ENCODE measurements around the gene PNPLA6.
A peak's percentile ranks its signal among the peaks of the same experiment; 100 is the strongest.
"Not testable (repeated sequence)": the region's sequence is repeated elsewhere in the genome, so short reads cannot be mapped to it uniquely, and the experiment has no call there.

Gene PNPLA6

DNA sequence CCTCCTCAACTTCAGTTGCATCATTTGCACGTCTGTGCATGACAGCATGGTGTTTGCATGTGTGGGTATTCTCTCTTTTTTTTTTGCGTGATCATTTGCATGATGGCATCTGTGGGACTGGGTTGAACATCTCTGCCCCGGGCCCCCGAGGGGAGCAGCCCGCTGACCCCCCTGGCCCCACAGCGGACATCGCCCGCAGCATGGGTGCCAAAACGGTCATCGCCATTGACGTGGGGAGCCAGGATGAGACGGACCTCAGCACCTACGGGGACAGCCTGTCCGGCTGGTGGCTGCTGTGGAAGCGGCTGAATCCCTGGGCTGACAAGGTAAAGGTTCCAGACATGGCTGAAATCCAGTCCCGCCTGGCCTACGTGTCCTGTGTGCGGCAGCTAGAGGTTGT, 23.1 kb downstream of the PNPLA6 start:
- DNase-seq = no peak

DNA sequence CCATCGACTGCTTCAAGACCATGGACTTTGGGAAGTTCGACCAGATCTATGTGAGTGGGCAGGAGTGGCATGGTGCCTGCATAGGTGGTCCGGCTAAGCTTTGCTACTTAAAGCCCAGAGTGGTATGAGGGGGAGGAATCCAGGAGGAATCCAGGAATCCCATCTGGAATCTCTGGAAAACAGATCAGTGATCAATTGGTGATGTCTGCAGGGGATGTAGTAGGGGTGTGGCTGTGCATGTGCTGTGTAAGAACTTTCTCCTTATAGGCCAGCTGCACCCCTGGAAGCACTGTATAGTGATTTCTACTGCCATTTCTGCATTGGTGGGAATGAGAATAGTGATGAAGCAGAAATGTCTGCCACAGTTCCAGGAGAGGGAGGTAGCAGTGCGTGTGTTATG, 23.6 kb downstream of the PNPLA6 start:
- DNase-seq = no peak

DNA sequence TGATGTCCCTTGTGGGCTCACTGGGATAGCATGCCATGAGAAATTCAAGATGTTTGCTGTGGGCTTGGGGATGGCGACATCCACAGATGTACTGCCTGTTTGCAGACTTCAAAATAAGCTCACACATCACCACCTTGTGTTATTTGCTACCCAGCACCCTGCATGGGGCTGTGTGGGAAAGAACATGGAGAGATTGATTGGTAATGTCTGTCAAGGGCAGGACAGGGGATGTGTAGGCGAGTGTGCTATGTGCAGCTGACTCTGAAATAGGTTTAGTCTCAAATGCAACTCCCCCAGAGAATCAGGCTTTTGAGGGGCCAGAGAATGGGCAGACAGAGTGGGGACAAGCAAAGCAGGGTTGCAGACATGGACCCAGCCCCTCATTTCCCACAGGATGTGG, 24.7 kb downstream of the PNPLA6 start:
- peak in 1 of 2 donors; percentile 19 for DNase-seq

DNA sequence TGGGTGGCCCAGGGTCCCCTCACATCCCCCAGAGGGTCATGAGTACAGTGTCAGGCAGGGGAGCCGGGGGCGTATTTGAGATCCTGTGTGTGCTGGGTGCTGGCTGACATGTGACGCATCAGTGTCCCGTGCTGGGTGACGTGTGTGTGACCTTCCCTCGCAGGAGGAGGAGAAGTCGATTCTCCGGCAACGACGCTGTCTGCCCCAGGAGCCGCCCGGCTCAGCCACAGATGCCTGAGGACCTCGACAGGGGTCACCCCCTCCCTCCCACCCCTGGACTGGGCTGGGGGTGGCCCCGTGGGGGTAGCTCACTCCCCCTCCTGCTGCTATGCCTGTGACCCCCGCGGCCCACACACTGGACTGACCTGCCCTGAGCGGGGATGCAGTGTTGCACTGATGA, 25.8 kb downstream of the PNPLA6 start:
- peak; percentile 27 to 71 for DNase-seq

DNA sequence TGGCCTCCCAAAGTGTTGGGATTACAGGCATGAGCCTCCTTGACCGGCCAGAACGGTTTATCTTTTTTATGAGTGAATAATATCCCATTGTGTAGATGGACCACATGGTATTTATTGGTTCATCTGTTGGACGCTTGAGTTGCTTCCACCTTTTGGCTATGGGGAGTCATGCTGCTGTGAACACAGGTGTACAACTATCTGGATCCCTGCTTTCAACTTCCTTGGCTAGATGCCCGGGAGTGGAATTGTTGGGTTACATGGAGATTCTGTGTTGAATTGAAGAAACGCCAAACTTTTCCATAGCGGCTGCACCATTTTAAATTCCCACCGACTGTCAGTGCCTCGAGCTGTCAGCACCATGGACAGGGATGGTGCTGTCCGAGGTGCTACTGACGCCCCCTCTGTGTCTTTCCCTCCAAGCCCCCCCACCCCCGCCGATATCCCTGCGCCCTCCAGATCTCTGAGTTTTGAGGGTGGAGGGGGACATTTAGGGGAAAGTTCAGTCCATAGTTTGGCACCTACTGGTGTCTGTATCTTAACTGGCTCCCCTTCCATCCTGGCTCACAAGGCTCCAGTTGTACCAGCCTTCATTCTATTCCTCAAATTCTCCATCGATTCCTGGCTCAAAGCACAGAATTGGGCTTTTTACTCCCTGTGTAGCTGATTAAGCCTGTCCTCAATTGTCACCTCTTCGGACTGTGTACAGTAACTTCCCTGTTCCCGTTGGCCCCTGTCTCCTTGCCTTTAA, 27.3 kb downstream of the PNPLA6 start:
- no peak for DNase-seq

DNA sequence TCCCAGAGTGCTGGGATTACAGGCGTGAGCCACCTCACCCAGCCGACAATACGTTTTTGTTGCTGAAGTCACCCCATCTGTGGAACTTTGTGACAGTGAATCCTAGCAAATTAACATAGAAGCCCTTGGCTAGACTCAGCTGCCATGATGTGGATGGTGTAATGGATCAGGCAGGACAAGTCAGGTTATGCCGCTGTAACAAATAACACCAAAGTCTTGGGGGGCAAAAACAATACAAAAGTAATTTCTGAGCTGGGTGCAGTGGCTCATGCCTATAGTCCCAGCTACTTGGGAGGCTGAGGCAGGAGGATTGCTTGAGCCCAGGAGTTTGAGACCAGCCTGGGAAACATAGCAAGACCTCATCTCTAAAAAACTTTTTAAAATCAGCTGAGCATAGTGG, 29.3 kb downstream of the PNPLA6 start:
- no peak for DNase-seq

DNA sequence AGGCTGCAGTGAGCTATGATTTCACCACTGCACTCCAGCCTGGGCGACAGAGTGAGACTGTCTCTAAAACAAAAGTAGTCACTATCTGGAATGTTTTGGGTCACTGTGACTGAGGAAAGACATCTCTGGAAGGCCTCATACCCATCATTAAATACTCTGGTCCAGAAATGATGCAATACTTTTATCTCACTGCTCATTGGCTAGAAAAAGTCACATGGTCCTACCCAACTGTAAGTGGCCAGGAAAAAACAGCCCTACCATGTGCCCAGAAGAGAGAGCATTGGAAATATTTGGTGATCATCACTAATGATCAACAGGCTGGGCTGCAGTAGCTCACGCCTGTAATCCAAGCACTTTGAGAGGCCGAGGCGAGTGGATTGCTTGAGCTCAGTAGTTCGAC, 29.8 kb downstream of the PNPLA6 start:
- no peak for DNase-seq

DNA sequence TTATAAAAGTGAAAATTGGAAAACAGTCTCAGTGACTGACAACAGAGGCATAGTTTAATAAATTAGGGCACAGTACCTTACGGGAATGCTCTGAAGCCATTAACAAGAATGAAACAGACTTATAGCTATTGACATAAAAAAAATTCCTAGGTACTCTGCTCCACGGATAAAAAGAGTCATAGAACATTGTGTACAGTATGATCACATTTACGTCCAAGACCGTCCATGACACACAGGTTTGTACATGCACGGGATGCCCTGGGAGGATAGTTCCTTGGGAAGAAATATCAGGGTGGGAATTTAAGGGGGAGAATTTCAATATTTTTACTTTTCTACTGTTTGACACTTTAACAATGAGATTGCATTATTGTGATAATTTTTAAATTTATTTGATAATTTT, 35.2 kb downstream of the PNPLA6 start:
- DNase-seq = no peak

DNA sequence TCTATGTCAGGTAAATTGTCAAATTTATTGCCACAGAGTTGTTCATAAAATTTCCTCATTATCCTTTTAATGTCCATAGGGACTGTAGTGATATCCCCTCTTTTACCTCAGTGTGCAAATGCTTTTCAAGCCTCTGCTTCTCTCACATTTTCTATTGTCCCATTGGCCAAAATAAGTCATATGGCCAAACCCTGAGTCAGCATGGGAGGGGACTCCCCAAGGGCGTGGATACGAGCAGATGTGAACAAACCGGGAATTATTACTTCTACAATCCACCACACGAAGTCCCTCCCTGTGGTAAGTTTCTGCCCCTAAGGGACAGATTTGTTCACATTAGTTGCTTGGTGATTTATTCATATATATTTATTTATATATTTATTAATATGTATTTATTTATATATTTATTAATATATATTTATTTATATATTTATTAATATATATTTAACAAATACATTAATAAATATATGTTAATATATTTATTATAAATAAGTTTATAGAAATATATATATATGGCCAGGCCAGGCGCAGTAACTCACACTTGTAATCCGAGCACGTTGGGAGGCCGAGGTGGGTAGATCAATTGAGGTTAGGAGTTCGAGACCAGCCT, 40.0 kb downstream of the PNPLA6 start:
- peak; percentile 65 to 75 for DNase-seq

DNA sequence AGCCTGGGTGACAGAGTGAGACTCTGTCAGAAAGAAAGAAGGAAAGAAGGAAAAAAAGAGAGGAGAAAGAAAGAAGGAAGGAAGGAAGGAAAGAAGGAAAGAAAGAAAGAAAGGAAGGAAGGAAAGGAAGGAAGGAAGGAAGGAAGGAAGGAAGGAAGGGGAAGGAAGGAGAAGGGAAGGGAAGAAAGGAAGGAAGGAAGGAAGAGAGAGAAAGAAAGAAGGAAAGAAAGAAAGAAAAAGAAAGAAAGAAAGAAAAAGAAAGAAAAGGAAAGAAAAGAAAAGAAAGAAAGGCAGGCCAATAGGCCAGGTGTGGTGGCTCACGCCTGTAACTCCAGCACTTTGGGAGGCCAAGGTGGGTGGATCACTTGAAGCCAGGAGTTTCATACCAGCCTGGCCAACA, 41.9 kb downstream of the PNPLA6 start:
- DNase-seq = not testable (repeated sequence)

DNA sequence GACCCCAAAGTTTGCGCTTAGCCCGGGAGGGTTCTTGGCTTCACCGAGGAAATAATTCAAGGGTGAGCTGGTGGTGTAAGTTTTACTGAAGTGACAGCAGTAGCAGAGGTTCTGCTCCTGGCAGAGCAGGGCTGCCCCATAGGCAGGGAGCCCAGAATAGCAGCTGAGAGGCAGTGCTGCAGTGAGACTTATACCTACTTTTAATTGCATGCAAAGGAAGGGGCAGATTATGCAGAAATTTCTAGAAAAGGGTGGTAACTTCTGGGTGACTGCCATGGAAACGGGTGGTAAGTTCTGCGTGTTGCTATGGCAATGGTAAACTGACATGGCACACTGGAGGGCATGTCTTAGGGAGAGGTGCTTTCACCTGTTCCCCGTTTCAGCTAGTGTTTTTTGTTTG, 42.6 kb downstream of the PNPLA6 start:
- DNase-seq = no peak

DNA sequence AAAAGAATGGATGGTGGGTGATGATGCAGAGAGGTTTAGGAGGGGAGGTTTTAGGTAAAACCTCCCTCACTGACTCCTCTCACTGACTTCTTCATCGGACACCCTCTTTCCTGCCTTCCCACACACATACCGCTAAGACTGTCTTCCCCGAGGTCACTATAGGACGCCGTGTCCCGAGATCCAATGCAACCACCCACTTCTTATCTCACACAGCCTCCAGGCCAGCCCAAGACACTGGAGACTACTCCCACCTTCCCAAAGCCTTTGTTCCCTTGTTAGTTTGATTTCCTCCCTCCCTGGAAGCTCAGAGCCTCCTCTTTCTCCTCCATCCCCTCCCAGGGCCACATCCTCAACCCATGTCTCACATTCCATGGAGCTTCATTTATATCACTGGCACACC, 43.7 kb downstream of the PNPLA6 start:
- peak in 1 of 2 donors; percentile 29 for DNase-seq

DNA sequence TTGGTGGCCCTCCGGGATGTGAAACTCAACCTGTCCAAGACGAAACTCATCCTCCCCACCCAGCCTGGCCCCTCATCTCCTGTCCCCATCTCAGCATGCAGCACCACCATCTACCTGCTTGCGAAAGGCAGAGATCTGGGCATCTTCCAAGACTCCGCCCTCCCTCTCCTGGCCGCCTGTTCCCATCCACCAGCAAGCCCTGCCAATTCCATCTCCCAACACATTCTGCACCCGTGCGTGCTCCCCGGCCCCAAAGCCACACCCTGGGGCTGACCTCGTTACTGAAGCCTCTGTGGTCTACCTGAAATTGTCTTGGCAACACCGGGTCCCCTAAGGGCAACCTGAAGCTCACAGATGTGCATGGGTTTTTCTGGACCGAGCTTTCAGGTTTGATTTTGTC, 46.9 kb downstream of the PNPLA6 start:
- no peak for DNase-seq

DNA sequence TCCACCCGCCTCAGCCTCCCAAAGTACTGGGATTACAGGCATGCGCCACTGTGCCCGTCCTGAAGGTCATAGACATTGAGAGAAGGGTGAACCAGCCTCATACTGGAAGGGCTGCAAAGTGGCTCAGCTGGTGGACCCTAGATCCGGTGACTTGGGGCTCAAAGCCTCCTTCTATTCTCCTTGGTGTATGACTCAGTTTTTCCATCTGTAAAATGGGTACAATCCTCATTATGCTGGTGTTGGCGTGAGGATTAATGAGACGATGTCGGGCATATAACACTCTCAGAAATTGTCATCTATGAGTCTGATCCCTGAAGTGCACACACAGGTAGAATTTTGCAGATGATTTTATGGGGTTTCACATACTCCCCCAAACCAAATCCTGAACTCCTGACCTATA, 54.3 kb downstream of the PNPLA6 start:
- DNase-seq = no peak

DNA sequence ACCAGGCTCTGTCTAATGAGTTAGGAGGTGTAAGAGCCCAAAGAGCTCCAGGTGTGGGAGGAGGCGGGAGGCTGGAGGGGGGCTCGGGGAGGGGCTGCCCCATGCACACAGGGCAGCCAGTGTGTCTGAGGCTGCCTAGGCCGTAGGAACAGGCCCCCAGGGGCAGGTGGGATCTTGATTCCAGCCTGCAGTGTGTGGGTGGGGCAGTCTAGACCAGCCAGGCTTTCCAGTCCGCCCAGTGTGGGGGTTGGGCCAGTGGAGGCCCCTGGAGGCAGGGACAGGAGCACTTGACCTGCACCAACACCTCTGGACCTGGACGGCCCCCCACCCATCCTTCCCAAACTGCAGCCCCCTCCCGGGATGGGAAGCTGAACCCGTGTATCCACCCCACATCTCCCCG, 54.7 kb downstream of the PNPLA6 start:
- DNase-seq = no peak

DNA sequence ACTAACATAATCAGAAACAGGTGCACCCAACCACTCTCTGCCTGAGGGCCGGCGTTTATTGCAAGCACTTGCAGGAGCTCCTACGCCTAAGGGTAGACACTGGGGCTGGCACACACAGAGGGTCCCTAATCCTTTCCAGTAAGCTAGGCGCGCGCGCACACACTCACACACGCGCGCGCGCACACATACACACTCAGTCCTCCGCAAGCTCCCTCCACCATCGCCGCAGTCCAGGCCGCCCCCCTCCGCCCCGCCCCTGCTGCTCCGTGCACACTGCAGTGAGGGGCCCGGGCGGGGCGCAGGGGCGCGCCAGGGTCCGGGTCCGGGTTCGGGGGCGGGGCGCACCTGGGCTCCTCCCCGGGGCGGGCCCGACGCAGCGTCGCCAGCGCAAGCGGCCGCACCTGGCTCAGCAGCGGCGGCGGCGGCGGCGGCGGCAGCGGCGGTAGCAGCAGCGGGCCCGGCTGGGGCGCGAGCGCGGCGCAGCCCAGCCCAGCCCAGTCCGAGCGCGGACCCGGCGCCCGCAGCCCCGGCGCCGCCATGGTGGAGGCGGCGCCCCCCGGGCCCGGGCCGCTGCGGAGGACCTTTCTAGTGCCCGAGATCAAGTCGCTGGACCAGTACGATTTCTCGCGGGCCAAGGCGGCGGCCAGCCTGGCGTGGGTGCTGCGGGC, 60.1 kb downstream of the PNPLA6 start, which contains the start of gene CAMSAP3:
CAMSAP3 (plus strand) TSS at position 398 of the 668 bp plus-strand sequence; CDS start at position 538, 140 bp downstream.
- DNase-seq = no peak

DNA sequence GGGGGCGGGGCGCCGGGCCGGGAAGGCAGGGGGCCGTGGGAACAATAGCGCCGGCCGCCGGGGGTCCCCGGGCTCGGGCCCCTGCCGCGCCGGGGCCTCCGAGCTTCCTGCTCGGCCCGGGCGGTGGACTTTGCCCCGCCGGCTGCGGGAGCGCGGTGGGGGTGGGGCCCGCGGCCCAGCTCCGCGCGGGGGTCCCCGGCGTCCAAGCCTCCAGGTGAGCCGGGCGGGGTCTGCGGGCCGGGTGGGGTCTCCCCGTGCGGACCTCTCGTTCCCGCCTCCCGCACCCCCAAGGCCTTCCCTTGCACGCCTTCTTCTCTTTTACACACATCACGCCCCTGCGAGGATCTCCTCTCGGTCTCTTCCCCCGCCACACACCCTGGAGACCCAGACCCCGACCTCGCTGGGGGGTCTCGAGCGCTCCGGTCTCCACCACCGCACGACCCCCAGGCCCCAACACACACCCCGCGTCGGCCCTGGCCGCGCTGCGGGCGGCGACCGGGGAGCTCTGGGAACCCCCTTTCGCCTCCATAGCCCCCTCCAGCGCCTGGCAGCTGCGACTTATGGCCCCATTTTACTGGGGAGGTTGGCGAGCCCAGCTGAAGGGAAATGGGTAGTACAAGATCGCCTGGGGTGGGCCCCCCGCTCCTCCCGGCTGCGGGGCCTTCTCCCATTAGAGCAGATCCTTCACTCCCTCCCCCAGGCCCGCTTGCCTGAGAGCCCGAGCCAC, 60.9 kb downstream of the PNPLA6 start:
- DNase-seq = no peak

DNA sequence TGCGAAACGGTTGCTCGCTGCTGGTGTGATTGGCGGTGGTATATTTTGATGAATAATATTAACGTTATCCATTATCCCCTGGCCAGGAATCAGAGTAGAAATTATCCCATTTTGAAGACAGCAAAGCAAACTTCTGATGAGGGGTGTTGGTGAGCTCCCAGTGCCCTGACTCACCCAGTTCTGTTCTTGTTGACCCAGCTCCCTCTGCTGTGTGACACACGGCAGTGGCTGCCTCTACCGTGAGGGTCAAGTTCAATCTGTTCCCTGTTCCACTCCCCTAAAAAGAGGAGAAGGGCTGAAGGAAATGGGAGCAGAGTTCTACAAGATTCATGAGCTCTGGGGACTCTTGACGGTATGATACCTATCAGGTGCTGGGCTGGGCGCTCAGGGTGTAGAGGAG, 62.2 kb downstream of the PNPLA6 start:
- DNase-seq = no peak

DNA sequence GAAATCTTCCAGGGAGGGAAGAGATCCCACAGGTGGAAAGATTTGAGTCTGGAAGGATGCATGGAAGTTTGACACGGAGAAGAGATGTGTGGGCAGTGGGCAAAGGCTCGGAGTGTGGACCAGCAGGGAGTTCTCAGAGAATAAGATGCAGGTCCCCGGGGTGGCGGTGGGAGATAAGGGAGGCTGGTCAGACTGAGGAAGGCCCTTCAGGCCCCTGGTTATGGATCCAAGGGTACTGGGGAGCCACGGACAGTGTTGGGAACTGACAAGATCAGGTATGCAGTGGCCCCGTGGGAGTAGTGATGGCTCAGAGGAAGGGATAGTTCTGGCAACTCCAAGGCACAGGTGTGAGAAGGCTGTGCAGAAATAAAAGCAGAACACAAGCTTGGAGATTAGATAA, 62.7 kb downstream of the PNPLA6 start:
- no peak for DNase-seq

DNA sequence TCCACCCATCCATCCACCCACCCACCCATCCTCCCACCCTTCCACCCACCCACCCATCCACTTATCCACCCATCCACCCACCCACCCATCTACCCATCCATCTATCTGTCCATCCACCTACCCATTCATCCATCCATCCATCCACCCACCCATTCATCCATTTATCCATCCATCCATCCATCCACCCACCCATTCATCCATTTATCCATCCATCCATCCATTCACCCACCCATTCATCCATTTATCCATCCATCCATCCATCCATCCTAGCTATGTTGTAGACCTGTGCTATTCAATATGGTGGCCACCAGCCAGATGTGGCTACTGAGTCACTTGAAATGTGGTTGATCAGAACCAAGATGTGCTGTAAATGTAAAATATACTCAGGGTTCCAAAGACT, 65.2 kb downstream of the PNPLA6 start:
- peak in 1 of 2 donors; percentile 8 for DNase-seq

DNA sequence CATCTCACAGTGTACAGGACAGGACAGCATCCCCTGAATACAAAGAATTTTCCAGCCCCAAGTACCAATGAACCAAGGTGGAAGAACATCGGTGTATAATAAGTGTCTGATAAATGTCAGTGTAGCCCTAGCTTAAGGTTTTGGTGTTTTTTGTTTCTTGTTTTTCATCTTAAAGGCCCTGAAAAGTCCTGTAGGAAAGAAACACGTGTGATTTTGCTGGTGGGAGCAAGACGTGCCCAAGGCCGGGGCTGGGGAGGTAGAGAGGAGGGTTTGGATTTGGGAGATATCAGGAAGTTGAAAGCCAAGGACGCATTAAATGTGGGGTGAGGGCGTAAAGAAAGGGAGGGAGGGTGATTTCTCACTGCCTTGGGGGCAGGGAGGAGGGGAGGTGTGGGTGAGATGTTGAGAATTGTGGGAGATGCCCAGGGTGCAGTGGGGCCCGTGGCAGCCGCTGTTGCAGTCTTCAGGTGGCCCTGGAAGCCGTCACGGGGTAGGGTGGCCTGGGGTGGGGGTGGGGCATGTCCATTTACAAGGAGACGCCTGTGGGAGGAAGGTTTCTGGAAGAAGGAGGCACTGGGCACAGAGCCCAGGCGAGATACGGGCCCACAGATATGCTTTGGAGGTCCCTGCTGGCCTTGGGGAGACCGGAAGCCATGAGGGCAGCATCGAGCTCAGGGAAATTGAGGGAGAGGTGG, 66.9 kb downstream of the PNPLA6 start:
- no peak for DNase-seq

DNA sequence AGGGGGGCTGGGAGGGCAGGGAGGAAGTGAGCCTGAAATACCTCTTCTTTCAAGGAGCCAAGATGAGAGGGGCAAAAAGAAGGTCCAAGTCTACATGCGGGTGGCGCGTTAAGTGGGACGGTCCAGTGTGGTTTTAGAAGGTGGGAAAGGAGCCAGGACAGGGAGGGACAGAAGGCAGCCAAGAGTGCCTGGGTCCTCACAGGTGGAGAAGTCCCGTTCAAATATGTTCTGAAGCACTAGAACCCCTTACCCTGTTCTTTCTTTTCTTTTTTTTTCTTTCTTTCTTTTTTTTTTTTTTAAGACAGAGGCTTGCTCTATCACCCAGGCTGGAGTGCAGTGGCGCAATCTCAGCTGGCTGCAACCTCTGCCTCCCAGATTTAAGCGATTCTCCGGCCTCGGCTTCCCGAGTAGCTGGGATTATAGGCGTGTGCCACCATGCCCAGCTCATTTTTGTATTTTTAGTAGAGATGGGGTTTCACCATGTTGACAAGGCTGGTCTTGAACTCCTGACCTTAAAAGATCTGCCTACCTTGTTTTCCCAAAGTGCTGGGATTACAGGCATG, 67.5 kb downstream of the PNPLA6 start:
- no peak for DNase-seq

DNA sequence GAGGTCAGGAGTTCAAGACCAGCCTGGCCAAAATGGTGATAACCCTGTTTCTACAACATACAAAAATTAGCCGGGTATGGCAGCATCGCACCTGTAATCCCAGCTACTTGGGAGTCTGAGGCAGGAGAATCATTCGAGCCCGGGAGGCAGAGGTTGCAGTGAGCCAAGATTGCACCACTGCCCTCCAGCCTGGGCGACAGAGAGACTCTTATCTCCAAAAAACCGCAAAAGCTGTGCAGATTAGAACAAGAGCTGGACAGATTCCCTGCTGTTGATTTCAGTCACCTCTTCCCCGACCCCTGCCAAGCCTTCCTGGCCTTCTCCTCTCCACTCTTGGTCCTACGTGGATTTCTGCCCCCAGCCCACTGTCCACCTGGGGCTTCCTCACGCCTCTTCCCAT, 68.4 kb downstream of the PNPLA6 start:
- DNase-seq = no peak

Measured in inflammatory macrophage treated with lipopolysaccharide for 1 hour (primary cell).